ENCODE measurements around the gene HUNK.
"Not testable (repeated sequence)": the region's sequence is repeated elsewhere in the genome, so short reads cannot be mapped to it uniquely, and the experiment has no call there.

Gene HUNK

DNA sequence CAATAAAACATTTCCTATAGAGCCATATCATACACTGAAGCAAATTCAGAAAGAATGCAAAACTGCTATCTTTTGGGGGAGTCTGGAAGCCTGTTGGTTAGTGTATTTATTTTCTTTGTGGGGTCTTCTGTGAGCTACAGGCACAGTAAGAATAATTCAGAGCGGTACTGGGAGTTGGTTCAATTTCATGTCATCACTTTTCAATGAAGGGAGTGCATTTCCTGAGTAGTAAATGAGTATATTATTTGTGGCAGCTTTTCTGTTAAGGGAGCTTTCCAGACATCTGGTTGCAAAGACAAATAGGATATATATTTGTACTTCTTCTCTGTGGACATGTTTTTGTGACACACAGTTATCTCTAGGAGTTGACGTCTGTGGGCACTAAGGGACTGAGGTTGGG, 130.6 kb downstream of the HUNK start:
- DNase-seq: no peak

DNA sequence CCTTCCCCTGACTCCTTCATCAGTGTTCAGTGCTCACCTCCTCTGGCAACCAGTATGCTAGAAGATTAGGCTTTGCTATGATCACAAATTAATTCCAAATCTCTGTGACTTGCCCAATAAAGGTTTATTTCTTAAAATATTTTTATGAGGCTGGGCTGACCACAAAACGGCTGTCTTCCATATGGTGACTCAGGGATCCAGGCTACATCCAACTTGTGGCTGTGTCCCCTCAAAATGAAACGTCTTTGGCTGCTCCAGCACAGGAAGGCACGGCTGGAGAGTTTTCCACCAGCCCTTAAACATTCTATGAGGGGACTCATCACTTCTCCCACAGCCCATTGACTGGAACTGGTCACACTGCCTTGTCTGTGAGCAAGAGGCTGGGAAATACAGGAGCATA, 131.5 kb downstream of the HUNK start:
- DNase-seq: peak; percentile 31

DNA sequence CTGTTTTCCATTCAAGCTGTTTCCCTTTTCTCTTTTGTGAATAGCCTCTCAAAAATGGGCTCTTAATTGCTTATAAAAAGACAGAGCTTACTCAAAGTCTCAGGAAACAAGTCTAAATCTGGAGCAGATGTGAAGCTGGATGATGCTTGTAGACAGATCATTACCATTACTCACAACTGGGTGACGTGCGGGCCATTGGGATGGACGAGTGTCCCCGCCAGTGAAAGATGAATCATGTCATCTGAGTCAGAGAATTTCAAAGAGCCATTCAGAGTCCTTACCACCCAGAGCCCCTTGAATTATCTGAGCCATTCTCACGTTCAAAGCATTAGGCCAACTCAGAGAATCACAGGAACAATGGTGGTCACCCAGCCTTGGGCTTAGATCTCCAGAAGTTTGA, 134.6 kb downstream of the HUNK start:
- peak; percentile 98 for DNase-seq

DNA sequence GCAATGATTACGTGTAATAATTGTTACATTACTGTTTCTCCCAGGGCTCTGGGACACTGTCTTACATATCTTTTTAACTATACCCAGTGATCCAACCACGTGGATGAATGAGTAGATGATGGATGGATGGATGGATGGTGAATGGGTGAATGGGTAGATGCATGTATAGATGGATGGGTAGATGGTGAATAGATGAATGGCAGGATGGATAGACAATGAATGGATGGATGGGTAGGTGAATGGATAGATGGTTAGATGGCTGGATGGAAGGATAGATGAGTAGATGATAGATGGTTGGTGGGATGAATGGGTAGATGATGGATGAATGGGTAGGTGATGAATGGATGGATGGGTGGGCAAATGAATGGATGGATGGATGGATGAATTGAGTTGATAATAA, 135.9 kb downstream of the HUNK start:
- no peak for DNase-seq

DNA sequence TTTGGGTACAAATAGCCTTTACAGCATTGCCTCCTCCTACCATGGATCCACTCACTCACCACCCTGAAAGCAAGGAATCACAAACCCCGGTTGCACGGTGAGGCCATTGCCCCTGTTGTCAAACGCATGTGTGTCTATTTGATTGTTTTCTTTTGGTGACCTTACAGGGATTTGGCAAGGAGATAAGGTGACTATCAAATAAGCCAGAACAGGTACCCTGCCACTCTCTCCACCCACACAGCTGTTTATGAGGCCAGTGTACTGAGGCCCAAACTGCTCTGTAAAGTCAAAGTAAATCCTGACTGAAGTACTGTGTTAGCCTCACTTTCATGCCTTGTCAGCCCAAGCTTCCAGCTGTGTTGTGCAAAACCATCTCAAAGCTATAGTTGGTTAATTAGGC, 136.4 kb downstream of the HUNK start:
- no peak for DNase-seq

DNA sequence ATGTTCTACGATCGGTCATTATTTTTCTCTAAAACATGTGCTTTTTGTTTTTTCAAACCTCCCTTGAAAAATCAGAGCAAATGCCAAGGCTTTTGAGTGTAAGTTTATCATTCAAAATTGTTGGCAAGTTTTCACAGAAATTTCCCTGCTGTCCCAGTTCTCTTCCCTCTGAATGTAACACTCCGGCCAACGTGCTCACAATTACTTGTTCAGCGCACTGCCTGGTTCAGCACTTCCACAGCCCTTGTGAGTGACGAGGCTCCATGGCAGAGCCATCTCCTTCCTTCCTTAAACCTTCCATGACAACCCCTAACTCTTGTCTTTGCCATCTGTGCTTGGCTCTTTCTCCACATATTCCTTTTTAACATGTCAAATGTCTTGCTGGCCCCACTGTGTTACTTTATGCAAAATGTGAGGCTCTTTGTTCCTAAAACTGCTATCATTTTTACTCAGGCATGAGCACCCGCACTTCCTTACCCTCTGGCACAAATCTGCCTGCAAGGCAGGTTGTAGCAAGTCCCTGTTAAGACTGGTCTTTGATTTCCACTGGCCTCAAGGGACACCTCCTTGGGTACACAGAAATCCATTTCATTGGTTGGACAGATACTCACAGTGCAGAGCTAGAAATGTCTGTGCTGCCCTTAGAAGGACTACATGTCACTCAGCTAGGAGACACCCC, 142.8 kb downstream of the HUNK start:
- no peak for DNase-seq

DNA sequence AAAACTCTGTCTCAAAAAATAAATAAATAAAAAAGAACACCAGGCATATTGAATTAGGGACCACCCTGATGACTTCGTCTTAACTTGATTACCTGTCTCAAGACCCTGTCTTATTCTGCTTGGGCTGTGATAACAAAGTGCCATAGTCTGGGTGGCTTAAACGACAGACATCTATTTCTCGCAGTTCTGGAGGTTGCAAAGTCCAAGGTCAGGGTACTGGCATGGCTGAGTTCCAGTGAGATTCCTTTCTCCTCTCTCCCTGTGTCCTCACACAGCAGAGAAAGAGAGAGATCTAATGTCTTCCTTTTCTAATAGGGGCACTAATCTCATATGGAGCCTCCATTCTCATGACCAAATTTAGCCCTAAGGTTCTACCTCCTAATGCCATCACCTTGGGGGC, 145.6 kb downstream of the HUNK start:
- DNase-seq: no peak

DNA sequence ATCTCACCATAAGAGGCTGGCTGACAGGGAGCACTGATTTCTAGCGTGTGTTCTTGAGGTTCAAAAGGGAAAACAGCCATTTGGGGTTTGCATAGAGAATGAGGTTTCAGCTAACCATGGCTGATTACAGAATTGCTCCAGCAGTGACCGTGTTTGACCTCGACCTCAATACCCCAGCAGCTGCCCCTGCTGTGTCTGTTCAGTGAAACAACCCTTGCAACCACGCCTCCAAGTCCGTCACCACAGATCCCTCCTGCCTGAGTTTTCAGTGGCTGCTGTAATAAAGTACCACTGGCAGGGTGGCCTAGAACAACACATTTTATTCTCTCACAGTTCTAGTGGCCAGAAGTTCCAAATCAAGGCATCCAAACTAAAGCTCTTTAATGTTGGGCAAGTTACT, 147.7 kb downstream of the HUNK start:
- DNase-seq: no peak

DNA sequence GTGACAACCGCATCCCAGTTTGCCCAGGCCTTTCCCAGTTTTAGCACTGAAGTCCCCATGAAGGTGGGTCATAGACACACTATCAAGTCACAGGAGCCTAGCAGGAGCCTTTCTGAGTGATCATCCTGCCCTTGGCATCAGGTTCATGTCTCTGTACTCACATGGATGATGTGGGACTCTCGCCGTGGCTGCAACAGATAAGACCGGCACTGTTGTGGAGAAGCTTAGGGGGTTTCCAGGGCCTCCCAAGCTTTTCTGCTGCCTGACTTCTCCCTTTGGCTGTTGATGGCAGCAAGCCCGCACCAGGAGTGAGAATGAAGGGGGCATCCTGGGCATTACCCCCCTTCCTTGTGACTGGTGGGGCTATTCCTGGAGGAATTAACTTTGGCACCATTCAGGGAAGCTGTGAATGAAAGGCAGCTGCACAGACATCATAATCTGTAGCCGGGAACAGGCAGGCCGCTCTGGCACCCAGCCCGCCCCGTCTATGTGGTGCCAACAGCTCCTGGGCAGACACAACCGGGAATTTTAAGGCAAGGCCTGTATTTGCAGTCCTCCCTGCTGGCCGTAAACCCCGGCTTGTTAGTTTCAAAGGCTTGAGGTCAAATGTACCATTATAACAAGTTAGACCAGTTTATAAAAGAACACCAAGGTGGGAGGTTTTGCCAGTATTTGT, 148.6 kb downstream of the HUNK start:
- no peak for DNase-seq

DNA sequence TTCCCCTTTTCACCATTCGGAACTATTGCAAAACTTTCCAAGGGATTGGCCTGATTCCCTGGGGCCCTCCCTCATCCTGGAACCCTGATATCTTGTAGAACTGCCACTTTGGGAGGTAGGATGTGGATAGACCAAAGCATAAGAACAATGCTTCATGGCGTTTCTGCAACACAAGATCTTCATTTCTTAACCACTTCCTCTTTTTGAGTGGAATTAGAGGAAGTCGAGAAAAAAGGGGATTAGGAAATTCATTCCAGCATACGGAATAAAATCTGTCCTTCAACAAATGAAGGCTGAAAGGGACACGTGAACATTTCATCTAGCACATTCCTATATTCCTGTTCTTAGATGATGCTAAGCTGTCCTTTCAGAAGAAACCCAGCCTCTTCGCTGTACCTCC, 149.3 kb downstream of the HUNK start:
- DNase-seq: no peak

DNA sequence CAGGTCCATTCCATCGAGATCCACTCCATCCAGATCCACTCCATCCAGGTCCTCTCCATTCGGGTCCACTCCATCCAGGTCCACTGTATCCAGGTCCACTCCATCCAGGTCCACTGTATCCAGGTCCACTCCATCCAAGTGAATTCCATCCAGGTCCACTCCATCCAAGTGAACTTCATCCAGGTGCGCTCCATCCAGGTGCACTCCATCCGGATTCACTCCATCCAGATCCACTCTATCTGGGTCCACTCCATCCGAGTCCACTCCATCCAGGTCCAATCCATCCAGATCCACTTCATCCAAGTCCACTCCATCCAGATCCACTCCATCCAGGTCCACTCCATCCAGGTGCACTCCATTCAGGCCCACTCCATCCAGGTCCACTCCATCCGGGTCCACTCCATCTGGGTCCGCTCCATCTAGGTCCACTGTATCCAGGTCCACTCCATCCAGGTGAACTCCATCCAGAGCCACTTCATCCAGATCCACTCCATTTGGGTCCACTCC, 157.4 kb downstream of the HUNK start:
- DNase-seq: no peak

DNA sequence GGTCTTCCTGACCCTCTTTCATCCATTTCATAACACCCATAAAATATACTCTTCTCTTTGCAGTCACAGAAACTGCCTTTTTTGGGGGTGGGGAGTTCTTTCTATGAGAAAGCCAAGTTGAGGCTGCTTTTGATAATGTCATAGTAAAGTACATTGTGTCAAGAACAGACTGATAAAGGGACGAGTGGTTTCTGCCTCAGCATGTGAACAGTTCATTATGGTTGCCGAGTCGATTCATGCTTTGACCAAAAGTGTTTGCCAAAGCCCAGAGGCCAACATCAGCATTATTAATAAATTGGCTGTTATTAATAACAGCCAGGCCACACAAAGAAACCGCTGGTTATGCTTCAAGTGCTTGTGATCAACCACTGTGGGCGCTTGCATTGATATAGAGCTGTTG, 162.0 kb downstream of the HUNK start:
- no peak for DNase-seq

DNA sequence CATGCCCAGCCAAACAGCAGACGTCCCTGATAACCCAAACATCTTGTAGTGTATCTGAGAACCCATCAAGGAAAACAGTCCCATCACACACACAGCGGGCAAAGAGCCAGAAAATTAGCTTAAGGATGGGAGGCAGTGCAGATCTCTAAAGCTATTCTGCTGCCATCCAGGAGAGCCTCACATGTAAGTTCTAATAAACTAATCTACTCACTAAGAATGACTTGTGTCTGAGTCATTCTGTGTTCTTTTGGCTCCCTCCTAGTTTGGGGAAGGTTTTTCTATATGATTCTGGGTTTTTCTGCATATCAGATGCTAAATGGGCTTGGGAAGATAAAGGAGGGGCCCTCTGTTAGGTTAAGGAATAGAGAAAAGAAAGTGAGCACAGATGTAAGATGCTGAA, 162.8 kb downstream of the HUNK start:
- DNase-seq: peak; percentile 42

DNA sequence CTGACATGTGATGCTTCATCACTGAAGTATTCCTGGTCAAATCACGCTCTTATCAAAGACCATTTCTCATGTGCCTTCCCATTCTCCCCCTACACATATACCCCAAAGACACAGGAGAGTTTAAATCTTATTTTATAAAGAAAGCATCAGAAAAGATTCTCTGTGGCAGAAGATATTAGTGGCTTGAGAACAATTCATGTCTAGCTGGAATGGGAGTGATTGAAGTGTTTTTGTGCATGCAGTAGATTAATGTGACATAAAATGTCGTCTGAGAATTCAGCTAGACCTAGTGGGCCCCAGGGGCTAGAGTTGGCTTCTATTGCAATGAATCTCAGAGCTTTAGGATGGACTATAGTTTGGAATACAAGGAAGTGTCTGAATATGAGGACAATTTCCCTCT, 163.9 kb downstream of the HUNK start:
- no peak for DNase-seq

DNA sequence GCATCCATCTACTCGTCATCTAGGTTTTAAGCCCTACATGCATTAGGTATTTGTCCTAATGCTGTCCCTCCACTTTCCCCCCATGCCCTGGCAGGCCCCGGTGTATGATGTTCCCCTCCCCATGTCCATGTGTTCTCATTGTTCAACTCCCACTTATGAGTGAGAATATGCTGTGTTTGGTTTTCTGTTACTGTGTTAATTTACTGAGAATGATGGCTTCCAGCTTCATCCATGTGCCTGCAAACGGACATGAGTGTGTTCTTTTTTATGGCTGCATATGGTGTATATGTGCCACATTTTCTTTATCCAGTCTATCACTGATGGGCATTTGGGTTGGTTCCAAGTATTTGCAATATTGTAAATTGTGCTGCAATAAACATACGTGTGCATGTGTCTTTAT, 165.9 kb downstream of the HUNK start:
- not testable (repeated sequence) for DNase-seq

DNA sequence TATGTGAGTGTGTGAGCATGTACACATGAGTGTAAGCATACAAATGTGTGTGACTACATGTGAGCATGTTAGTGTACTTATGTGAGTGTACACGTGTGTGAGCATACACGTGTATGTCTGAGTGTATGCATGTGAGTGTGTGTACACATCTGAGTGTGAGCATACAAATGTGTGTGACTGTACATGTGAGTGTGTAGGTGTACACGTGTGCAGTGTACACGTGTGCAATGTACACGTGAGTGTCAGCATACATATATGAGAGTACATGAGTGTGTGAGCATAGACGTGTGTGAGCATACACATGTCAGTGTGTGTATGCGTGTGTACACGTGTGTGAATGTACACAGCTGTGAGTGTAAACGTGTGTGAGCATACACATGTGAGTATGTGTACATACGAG, 170.6 kb downstream of the HUNK start:
- DNase-seq: no peak

DNA sequence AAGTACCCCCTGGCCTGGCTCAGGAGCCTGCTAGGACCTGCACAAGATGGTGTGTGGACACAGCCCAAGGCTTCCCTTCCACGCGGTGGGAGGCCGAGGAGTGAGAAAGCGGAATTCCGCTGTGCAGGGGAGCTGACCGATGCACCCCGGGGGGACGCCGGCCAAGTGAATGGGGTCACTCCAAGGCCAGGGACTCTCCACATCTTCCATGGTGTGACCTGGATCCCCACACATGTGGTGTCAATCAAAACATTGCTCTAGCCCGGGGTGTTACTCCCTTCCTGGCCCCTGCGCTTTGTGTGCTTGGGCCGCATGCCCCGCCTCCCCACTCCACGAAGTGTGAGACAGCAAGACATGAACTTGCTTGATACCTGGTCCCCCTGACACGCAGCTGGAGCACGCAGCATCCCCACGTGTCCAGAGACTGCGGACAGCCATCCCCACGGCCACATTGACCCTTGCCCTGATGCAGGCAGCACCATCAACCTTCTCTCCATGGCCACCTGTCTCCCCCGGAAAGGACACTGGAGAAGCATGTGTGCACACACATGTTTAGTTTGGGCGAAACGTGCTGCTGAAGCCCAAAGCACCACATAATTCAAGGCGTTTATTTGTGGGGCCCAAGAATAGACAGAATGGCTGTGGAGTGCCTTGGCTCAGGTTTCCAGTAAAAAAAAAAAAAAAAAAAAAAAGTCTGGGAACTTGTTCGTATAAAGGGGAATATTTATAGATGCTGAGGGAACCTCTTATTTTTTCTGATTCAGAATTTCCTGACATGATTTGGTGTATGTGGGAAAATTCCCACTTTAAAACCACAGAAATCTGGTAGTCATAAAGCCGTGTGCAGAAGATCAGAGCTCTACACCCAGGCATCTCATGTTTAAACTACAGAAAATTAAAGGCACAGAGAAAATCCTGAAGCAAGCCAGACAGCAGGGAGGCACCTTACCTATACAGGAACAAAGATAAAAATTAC, 171.7 kb downstream of the HUNK start:
- DNase-seq: peak; percentile 75

DNA sequence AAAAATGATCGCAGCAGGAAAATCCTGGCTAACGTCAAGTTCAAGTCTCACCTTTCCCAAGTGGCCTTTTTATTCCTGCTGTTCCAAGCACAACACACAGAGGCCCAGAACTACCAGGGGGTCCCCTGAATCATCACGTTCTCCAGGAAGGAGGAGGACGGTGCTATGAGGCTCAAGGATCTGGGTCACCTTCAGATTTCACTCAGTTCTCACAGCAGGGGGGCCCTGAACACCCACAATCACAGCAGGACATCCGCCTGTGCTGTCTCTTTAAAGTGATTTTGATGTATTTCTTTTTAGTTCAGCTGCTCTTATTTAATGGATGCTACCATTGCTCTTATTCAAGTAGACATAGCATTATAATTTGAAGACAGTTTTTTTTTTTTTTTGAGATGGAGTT, 173.4 kb downstream of the HUNK start:
- peak; percentile 17 for DNase-seq

DNA sequence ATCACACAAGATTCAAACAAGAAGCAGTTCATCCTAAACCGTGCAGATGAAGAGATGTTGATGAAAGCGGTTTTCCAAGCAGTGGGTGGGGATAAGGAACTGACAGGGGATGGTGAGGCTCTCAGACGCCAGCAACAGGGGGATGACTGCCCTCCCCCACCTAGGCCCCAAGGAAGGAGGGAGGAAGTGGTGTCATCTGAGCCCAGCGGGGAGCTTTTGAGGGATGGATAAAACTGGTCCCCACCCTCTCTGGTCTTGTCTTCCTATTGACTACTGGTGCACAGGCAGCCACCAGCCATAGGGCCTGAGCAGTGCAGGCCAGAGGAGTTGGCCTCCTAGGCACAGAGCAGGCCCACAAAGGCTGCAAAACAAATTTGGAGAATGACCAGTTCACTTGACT, 175.5 kb downstream of the HUNK start:
- peak; percentile 34 for DNase-seq

Measured in fibroblast of skin of back (primary cell).